ENCODE data around the gene TMPO. TPM values are rescaled to one million over a fixed set of nuclear protein-coding genes. Genes with fewer than 3 reads are reported as not detected.

The TMPO gene
- total and polyA plus RNA-seq, 10 of the 15 experiments (the other 5 are each of a cell fraction or from before 2014, with no cell fraction given) = 79.8 to 246 (median 179) TPM

- TF ChIP-seq E2F8 (IDR thresholded peaks at IDR 0.05; ENCODE audit: low read depth, partially characterized antibody) = peak; percentile 85
- TF ChIP-seq ZNF687 (IDR thresholded peaks at IDR 0.05) = peak; percentile 44; the same call in 1 of the 2 replicates
- TF ChIP-seq MYC (IDR thresholded peaks at IDR 0.05; ENCODE audit: insufficient read depth, insufficient read length, insufficient replicate concordance, low read length, severe bottlenecking) = no peak
- TF ChIP-seq MEF2B (IDR thresholded peaks at IDR 0.05; ENCODE audit: partially characterized antibody, poor library complexity, severe bottlenecking) = no peak
- no peak for TF ChIP-seq CHD4 (IDR thresholded peaks at IDR 0.05)
- TF ChIP-seq SMC3 (IDR thresholded peaks at IDR 0.05; ENCODE audit: borderline replicate concordance, low read length) = no peak
- no peak for TF ChIP-seq RBBP5 (conservative IDR thresholded peaks at IDR 0.05)
- peak; percentile 100 for TF ChIP-seq CREB1 (IDR thresholded peaks at IDR 0.05; ENCODE audit: low read depth)
- no peak for TF ChIP-seq DPF2 (IDR thresholded peaks at IDR 0.05)
- no peak for TF ChIP-seq RAD21 (IDR thresholded peaks at IDR 0.05; ENCODE audit: insufficient read depth, low read depth, low read length)
- TF ChIP-seq SUPT20H (IDR thresholded peaks at IDR 0.05; ENCODE audit: borderline replicate concordance, control insufficient read depth, low read depth, low read length) = no peak
- TF ChIP-seq IRF4 (IDR thresholded peaks at IDR 0.05; ENCODE audit: low read depth, low read length) = 0 out of 2 replicates have a peak, but pooled peaks have one; percentile 11
- TF ChIP-seq CHD1 (IDR thresholded peaks at IDR 0.05; ENCODE audit: low read depth, low read length) = 0 out of 2 replicates have a peak, but pooled peaks have one; percentile 34
- no peak; the same call in 1 of the 2 replicates for TF ChIP-seq MLLT1 (IDR thresholded peaks at IDR 0.05)
- peak; percentile 73; the same call in 1 of the 2 replicates for TF ChIP-seq TCF3 (IDR thresholded peaks at IDR 0.05; ENCODE audit: borderline replicate concordance, insufficient read depth, low read depth, low read length)
- 0 out of 4 replicates have a peak, but pooled peaks of 1 of the 2 experiments have one; percentile 23 for TF ChIP-seq EP300 (IDR thresholded peaks at IDR 0.05; ENCODE audit: borderline replicate concordance in 1 of 2, control insufficient read depth in 1 of 2, low read depth in 2 of 2, low read length in 2 of 2)
- peak; percentile 99 for TF ChIP-seq CREM (IDR thresholded peaks at IDR 0.05; ENCODE audit: low read depth)
- TF ChIP-seq IRF3 (IDR thresholded peaks at IDR 0.05) = 0 out of 2 replicates have a peak, but pooled peaks have one; percentile 36
- TF ChIP-seq SREBF2 (IDR thresholded peaks at IDR 0.05; ENCODE audit: low read length) = peak; percentile 78; the same call in 1 of the 2 replicates
- no peak for TF ChIP-seq KDM1A (IDR thresholded peaks at IDR 0.05; ENCODE audit: borderline replicate concordance)
Observed at GRCh38 chr12:98593351-98594049, 78.1 kb downstream of the TMPO start, which contains the start of gene SLC25A3 (continued).

Data from GM12878 (cell line).